ENCODE data around the gene MED13L.

MED13L gene

GRCh38 chr12:115914122-115914521 lies 363.4 kb downstream of the MED13L start:
- Histone ChIP-seq H3K27ac (no peak overlapping the region), H3K4me3 (ENCODE audit: low read depth in 1 of 2, low read length in 1 of 2) (no peak overlapping the region), H3K4me1 (ENCODE audit: control insufficient read depth in 1 of 2, insufficient read depth in 1 of 2, low read depth in 1 of 2, low read length in 1 of 2) (peaks cover 0 to 4% of the 10 kb centered on the region in 2 experiments), H3K27me3 (peaks cover 85% of the 10 kb centered on the region), H3K9me3 (no peaks in the 10 kb centered on the region), H3K36me3 (no peaks in the 10 kb centered on the region)
- TF ChIP-seq, protein P1, sequence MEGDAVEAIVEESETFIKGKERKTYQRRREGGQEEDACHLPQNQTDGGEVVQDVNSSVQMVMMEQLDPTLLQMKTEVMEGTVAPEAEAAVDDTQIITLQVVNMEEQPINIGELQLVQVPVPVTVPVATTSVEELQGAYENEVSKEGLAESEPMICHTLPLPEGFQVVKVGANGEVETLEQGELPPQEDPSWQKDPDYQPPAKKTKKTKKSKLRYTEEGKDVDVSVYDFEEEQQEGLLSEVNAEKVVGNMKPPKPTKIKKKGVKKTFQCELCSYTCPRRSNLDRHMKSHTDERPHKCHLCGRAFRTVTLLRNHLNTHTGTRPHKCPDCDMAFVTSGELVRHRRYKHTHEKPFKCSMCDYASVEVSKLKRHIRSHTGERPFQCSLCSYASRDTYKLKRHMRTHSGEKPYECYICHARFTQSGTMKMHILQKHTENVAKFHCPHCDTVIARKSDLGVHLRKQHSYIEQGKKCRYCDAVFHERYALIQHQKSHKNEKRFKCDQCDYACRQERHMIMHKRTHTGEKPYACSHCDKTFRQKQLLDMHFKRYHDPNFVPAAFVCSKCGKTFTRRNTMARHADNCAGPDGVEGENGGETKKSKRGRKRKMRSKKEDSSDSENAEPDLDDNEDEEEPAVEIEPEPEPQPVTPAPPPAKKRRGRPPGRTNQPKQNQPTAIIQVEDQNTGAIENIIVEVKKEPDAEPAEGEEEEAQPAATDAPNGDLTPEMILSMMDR (IDR thresholded peaks at IDR 0.05): no peak

- Histone ChIP-seq H3K4me1 (ENCODE audit: control insufficient read depth in 1 of 2, insufficient read depth in 1 of 2, low read depth in 1 of 2, low read length in 1 of 2) (peaks cover 0 to 4% of the 10 kb centered on the region in 2 experiments), H3K27ac (no peak overlapping the region), H3K27me3 (peaks cover 74% of the 10 kb centered on the region), H3K36me3 (no peaks in the 10 kb centered on the region), H3K9me3 (no peaks in the 10 kb centered on the region), H3K4me3 (ENCODE audit: low read depth in 1 of 2, low read length in 1 of 2) (no peak overlapping the region)
- TF ChIP-seq, protein P1 (IDR thresholded peaks at IDR 0.05): no peak
Measured at GRCh38 chr12:115912440-115912839, 365.1 kb downstream of the MED13L start.

DNA sequence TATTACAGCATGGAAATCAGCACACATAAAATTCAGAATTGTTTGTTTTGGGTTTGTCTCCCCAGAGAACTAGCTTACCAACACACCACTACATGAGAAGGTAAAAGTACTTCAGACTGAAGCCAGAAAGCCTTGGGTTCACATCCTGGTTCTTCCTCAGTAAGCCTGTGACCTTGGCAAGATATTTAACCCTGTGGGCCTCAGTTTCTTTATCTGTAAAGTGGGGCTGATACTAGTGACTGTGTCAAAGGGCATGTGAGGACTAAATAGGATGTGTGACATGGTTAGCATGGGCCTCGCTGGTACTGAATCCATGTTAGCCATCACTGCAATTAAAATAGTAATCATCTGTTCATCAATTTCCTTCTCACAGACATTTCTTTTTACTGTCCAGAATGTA lies 366.1 kb downstream of the MED13L start:
- Histone ChIP-seq H3K36me3 (no peaks in the 10 kb centered on the region), H3K4me1 (ENCODE audit: control insufficient read depth in 1 of 2, insufficient read depth in 1 of 2, low read depth in 1 of 2, low read length in 1 of 2) (no peaks in the 10 kb centered on the region), H3K27me3 (peaks cover 63% of the 10 kb centered on the region), H3K9me3 (no peaks in the 10 kb centered on the region), H3K4me3 (ENCODE audit: low read depth in 1 of 2, low read length in 1 of 2) (no peak overlapping the region), H3K27ac (no peak overlapping the region)
- TF ChIP-seq, protein P1 (IDR thresholded peaks at IDR 0.05): no peak

GRCh38 chr12:115910057-115910456 lies 367.4 kb downstream of the MED13L start:
- Histone ChIP-seq H3K4me1 (ENCODE audit: control insufficient read depth in 1 of 2, insufficient read depth in 1 of 2, low read depth in 1 of 2, low read length in 1 of 2) (no peaks in the 10 kb centered on the region), H3K27ac (no peak overlapping the region), H3K27me3 (peaks cover 59% of the 10 kb centered on the region), H3K9me3 (no peaks in the 10 kb centered on the region), H3K4me3 (ENCODE audit: low read depth in 1 of 2, low read length in 1 of 2) (no peak overlapping the region), H3K36me3 (no peaks in the 10 kb centered on the region)
- TF ChIP-seq, protein P1 (IDR thresholded peaks at IDR 0.05): no peak
